K562 (cell line): ENCODE data around the gene CSRNP3. TPM values are rescaled to one million over a fixed set of nuclear protein-coding genes. Genes with fewer than 3 reads are reported as not detected.

ENCODE experiments used
- ATAC-seq: fragments of 200-7000 bp; cut with Tn5 transposase; 3 replicates; pipeline ENCODE4 v1.9.1; 2020; ENCODE audit warnings: moderate library complexity
- BruUV-seq: library from RNA; stranded (reverse); fragments of 400-500 nt; replicated peaks from 2 replicates; lab custom pipeline; 2021; lab: Mats Ljungman, UMichigan
- CTCF ChIA-PET: fragments of 300-600 bp; formaldehyde crosslinking; extraction: SDS; loops from one replicate; lab custom pipeline; 2021; ENCODE audit warnings: low intra/inter-chr PET ratio; lab: Yijun Ruan, JAX
- POLR2A ChIA-PET: fragments of 300-600, 350-650 bp; sonication (Branson Sonifier 250); formaldehyde crosslinking; extraction: SDS; loops from one replicate; lab custom pipeline; 2021; ENCODE audit warnings: antibody characterized with exemption, inconsistent platforms; lab: Yijun Ruan, JAX
- DNase-seq, 4 experiments: peaks; one replicate each; pipeline versions ENCODE4 v3.0.0 to v3.0.0-alpha.2; 2011 to 2018; ENCODE audit warnings: low spot score in 3 of 4, mixed read lengths in 3 of 4; ENCODE audit errors: extremely low read depth in 1 of 4
- FAIRE-seq: peaks from 2 replicates; lab custom pipeline; 2011; peaks lifted over from hg19 to GRCh38; lab: Jason Lieb, UNC
- H2AFZ ChIP-seq: 2 replicates; pipeline ENCODE4 v1.6.0; 2011; ENCODE audit warnings: low read depth, low read length, control low read depth, inconsistent platforms
- H3K27ac ChIP-seq: fragments of 200-600 bp; 3 replicates; pipeline ENCODE4 v1.8.0; 2011; ENCODE audit warnings: low read depth, mild to moderate bottlenecking, control low read depth, inconsistent platforms, low read length, moderate library complexity, mixed read lengths; ENCODE audit errors: extremely low read depth
- H3K27me3 ChIP-seq, 2 experiments: fragments of 300-600 bp in 1 of 2; 2 replicates in 1 of 2; 3 replicates in 1 of 2; pipeline versions ENCODE4 v1.6.0 to v1.8.0; 2011; ENCODE audit warnings: inconsistent platforms in 2 of 2, low read length in 2 of 2, mild to moderate bottlenecking in 1 of 2, mixed read lengths in 1 of 2, moderate library complexity in 1 of 2; ENCODE audit not compliant: control insufficient read depth in 2 of 2, insufficient read depth in 2 of 2
- H3K36me3 ChIP-seq: fragments of 300-600 bp; 3 replicates; pipeline ENCODE4 v1.8.0; 2011; ENCODE audit warnings: mild to moderate bottlenecking, low read length, inconsistent platforms; ENCODE audit not compliant: control insufficient read depth, insufficient read depth
- H3K4me1 ChIP-seq, 2 experiments: fragments of 200-600 bp in 1 of 2; replicated peaks in 1 of 2; 2 replicates in 1 of 2; 3 replicates in 1 of 2; pipeline versions ENCODE4 v1.5.1 to v1.8.0; 2011; ENCODE audit warnings: inconsistent platforms in 2 of 2, low read length in 2 of 2, mild to moderate bottlenecking in 1 of 2, mixed read lengths in 1 of 2, moderate library complexity in 1 of 2; ENCODE audit not compliant: control insufficient read depth in 2 of 2, insufficient read depth in 2 of 2
- H3K4me2 ChIP-seq: 2 replicates; pipeline ENCODE4 v1.6.1; 2011; ENCODE audit warnings: low read length, control low read depth, inconsistent platforms, mixed read lengths; ENCODE audit not compliant: insufficient read depth
- H3K4me3 ChIP-seq: fragments of 200-600 bp; sonication (generic), shearing (Covaris generic); 2 replicates; pipeline ENCODE4 v1.5.1; 2016; ENCODE audit warnings: control low read depth, inconsistent platforms
- H3K79me2 ChIP-seq: fragments of 200-600 bp; 3 replicates; pipeline ENCODE4 v1.8.0; 2011; ENCODE audit warnings: low read length, inconsistent platforms; ENCODE audit not compliant: control insufficient read depth, insufficient read depth
- H3K9ac ChIP-seq, 2 experiments: 2 replicates each; pipeline versions ENCODE4 v1.6.0 to v1.6.1; 2011; ENCODE audit warnings: low read depth in 2 of 2, low read length in 2 of 2, control low read depth in 1 of 2, inconsistent platforms in 1 of 2, mild to moderate bottlenecking in 1 of 2, mixed read lengths in 1 of 2; ENCODE audit not compliant: insufficient read depth in 1 of 2
- H3K9me1 ChIP-seq: one replicate; pipeline ENCODE4 v1.6.0; 2011; ENCODE audit warnings: inconsistent platforms, mild to moderate bottlenecking, low read length, moderate library complexity; ENCODE audit not compliant: control insufficient read depth, insufficient read depth
- H3K9me3 ChIP-seq: replicated peaks from 2 replicates; pipeline ENCODE4 v1.5.1; 2011; ENCODE audit warnings: low read depth, low read length, inconsistent platforms; ENCODE audit not compliant: control insufficient read depth, insufficient read depth
- H4K20me1 ChIP-seq: replicated peaks from 2 replicates; pipeline ENCODE4 v1.6.1; 2011; ENCODE audit warnings: low read length, inconsistent platforms, mixed read lengths; ENCODE audit not compliant: control insufficient read depth, insufficient read depth
- ARID1B ChIP-seq: fragments of 450-650 bp; IDR thresholded peaks from 2 replicates; pipeline ENCODE4 v1.6.1; 2016; ENCODE audit warnings: antibody characterized with exemption, mild to moderate bottlenecking, inconsistent platforms
- BCOR ChIP-seq: fragments of 450-650 bp; IDR thresholded peaks from 2 replicates; pipeline ENCODE4 v1.6.1; 2016
- COPS2 ChIP-seq: fragments of 450-650 bp; conservative IDR thresholded peaks from 2 replicates; pipeline ENCODE4 v1.6.1; 2016; ENCODE audit warnings: mild to moderate bottlenecking, moderate library complexity
- CXXC5 ChIP-seq: fragments of 250-450 bp; sonication (Bioruptor Pico); IDR thresholded peaks from 2 replicates; pipeline ENCODE4 v1.8.0; 2022; ENCODE audit warnings: inconsistent platforms, mild to moderate bottlenecking, moderate library complexity
- EHMT2 ChIP-seq: fragments of 450-650 bp; IDR thresholded peaks from 2 replicates; pipeline ENCODE4 v1.6.1; 2018; ENCODE audit warnings: antibody characterized with exemption
- ERF ChIP-seq: fragments of 450-650 bp; formaldehyde crosslinking; IDR thresholded peaks from 2 replicates; pipeline ENCODE4 v1.4.0; 2020; ENCODE audit warnings: mild to moderate bottlenecking, mixed read lengths
- FOXK2 ChIP-seq, 2 experiments: fragments of 450-650 bp; IDR thresholded peaks in 1 of 2; conservative IDR thresholded peaks in 1 of 2; 2 replicates each; pipeline ENCODE4 v1.6.1; 2016; ENCODE audit warnings: low read depth in 2 of 2, mild to moderate bottlenecking in 1 of 2
- GTF2B ChIP-seq: IDR thresholded peaks from 2 replicates; pipeline ENCODE4 v1.6.1; 2011; ENCODE audit not compliant: insufficient read length; ENCODE audit errors: extremely low read depth
- JUNB ChIP-seq: fragments of 450-650 bp; formaldehyde crosslinking; conservative IDR thresholded peaks from 2 replicates; pipeline ENCODE4 v1.4.0; 2020; ENCODE audit warnings: mild to moderate bottlenecking
- KLF16 ChIP-seq: IDR thresholded peaks from 2 replicates; pipeline ENCODE4 v1.6.1; 2016; ENCODE audit warnings: antibody characterized with exemption
- MEF2D ChIP-seq: conservative IDR thresholded peaks from 2 replicates; pipeline ENCODE4 v1.6.1; 2016; ENCODE audit warnings: low read depth, missing genetic modification characterization, missing compliant biosample characterization
- NELFE ChIP-seq: IDR thresholded peaks from 2 replicates; pipeline ENCODE4 v1.6.1; 2011; ENCODE audit warnings: mild to moderate bottlenecking; ENCODE audit not compliant: insufficient read depth, insufficient read length
- NFE2L1 ChIP-seq: fragments of 450-650 bp; IDR thresholded peaks from 2 replicates; pipeline ENCODE4 v1.6.1; 2016; ENCODE audit warnings: missing genetic modification characterization, low read depth, mild to moderate bottlenecking, missing compliant biosample characterization, moderate library complexity, borderline replicate concordance
- NR3C1 ChIP-seq: sonication (generic); formaldehyde crosslinking; IDR thresholded peaks from 2 replicates; pipeline ENCODE4 v1.8.1; 2022; ENCODE audit warnings: missing genetic modification reagents
- ZBTB12 ChIP-seq: fragments of 250-450 bp; sonication (Bioruptor Pico); IDR thresholded peaks from 2 replicates; pipeline ENCODE4 v1.4.0; 2020
- ZNF778 ChIP-seq: fragments of 450-650 bp; formaldehyde crosslinking; IDR thresholded peaks from 2 replicates; pipeline ENCODE4 v1.4.0; 2020; ENCODE audit warnings: mild to moderate bottlenecking, moderate library complexity
- ZSCAN32 ChIP-seq: fragments of 450-650 bp; formaldehyde crosslinking; IDR thresholded peaks from 2 replicates; pipeline ENCODE4 v1.4.0; 2020; ENCODE audit warnings: mild to moderate bottlenecking, moderate library complexity
- WGBS: fragments of 100-300 bp; shearing (Covaris generic); methylation state at CpG from one replicate; pipeline ENCODE4 v1.1.6; 2016; ENCODE audit warnings: low coverage, mixed read lengths; ENCODE audit not compliant: insufficient coverage; ENCODE audit errors: missing lambda C conversion rate; 5-methylcytosine and 5-hydroxymethylcytosine counted together
- in situ Hi-C: fragments of 300-500 bp; cut with MboI; formaldehyde crosslinking; loops from 4 replicates; pipeline ENCODE4 v1.15.0; 2018; ENCODE audit warnings: inconsistent platforms, mixed read lengths
- intact Hi-C: fragments of 100-400 bp; cut with micrococcal nuclease; formaldehyde crosslinking; loops from 2 replicates; pipeline ENCODE4 v1.14.2; 2022
- polyA plus RNA-seq, 8 experiments: library from polyadenylated mRNA; depleted of rRNA in 4 of 8; stranded (reverse) in 5 of 8; unstranded in 3 of 8; fragments of >200 nt; fragmentation: Nextera tagmentation in 2 of 8; fragmentation: Illumina TruSeq in 1 of 8; extraction: Ambion mirVana in 2 of 8; extraction: Trizol in 1 of 8; gene quantifications; 2 replicates each; pipeline versions ENCODE4 v1.2.1 to v1.2.3, GENCODE V29; 2011 to 2014; ENCODE audit warnings: inconsistent platforms in 1 of 8, missing spikeins in 1 of 8
- total RNA-seq, 7 experiments: library from RNA; depleted of rRNA in 6 of 7; stranded (reverse); fragments of >200 nt in 6 of 7; fragmentation: Illumina TruSeq in 2 of 7; extraction: Trizol in 2 of 7; gene quantifications; 2 replicates each; pipeline versions ENCODE4 v1.2.1 to v1.2.3, GENCODE V29; 2011 to 2021; ENCODE audit warnings: low replicate concordance in 1 of 7

The CSRNP3 gene
- total and polyA plus RNA-seq, 9 of the 15 experiments (the other 6 are each of a cell fraction or from before 2014, with no cell fraction given): not detected

- TF ChIP-seq GTF2B (no peak), COPS2 (no peak)
Measured at GRCh38 chr2:165450156-165450555, 19.3 kb upstream of the CSRNP3 start (continued).

- H3K27ac ChIP-seq: no peak overlapping the region
- CTCF ChIA-PET: no interaction called here
- H3K9ac ChIP-seq: no peak overlapping the region
- in situ Hi-C loops (no loop called here), intact Hi-C loops (no loop called here)
- no peak overlapping the region for H2AFZ ChIP-seq
- no peaks in the 10 kb centered on the region for H3K9me3 ChIP-seq
- H3K4me1 ChIP-seq: no peaks in the 10 kb centered on the region
- no peaks in the 10 kb centered on the region for H3K27me3 ChIP-seq
- POLR2A ChIA-PET: no interaction called here
- H3K9me1 ChIP-seq: no peaks in the 10 kb centered on the region
- no peaks in the 10 kb centered on the region for H4K20me1 ChIP-seq
- TF ChIP-seq ZNF778 (CRISPR knock-in tag): no peak
- TF ChIP-seq ARID1B: no peak
- TF ChIP-seq BCOR: no peak
- TF ChIP-seq NELFE: no peak
- no peak for TF ChIP-seq MEF2D (tag)
- no peak for TF ChIP-seq ZSCAN32 (CRISPR knock-in tag)
- TF ChIP-seq NFE2L1 (tag): no peak
- no peak for TF ChIP-seq CXXC5
- TF ChIP-seq ERF (CRISPR knock-in tag): no peak
- TF ChIP-seq NR3C1 (CRISPR knock-in tag): no peak
- no peak for TF ChIP-seq JUNB
- no peak for TF ChIP-seq EHMT2
- TF ChIP-seq FOXK2 (conservative IDR thresholded peaks at IDR 0.05 in 1 of 2, IDR thresholded peaks at IDR 0.05 in 1 of 2; ENCODE audit: low read depth in 2 of 2): no peak
- TF ChIP-seq ZBTB12 (CRISPR knock-in tag): no peak
- no peak for TF ChIP-seq KLF16
- TF ChIP-seq, all 486 proteins: peak for 0
- WGBS: 0% methylated on average over 2 of the region's 2 CpGs
- BruUV-seq: no TSS peak
- Histone ChIP-seq H3K4me3 (no peak overlapping the region), H3K36me3 (no peaks in the 10 kb centered on the region), H3K4me2 (no peak overlapping the region), H3K79me2 (no peaks in the 10 kb centered on the region)
- DNase-seq (no peak), FAIRE-seq (no peak), ATAC-seq (no peak)
Measured at GRCh38 chr2:165452327-165452726, 17.2 kb upstream of the CSRNP3 start.
